Osteocyte (in vitro differentiated cells): ENCODE results near the gene SEMA3A. TPM values are rescaled to one million over a fixed set of nuclear protein-coding genes. Genes with fewer than 3 reads are reported as not detected.
A peak's percentile ranks its signal among the peaks of the same experiment; 100 is the strongest.

Source experiments
- DNase-seq: peaks from one replicate; pipeline ENCODE4 v3.0.0; 2021; ENCODE audit warnings: mixed read lengths; ENCODE audit not compliant: unreplicated experiment; ENCODE audit errors: extremely low spot score
- H3K27ac Mint-ChIP-seq: one replicate; pipeline ENCODE4 v1.8.0; 2021; ENCODE audit warnings: mild to moderate bottlenecking, mixed read lengths; ENCODE audit not compliant: unreplicated experiment
- H3K27me3 Mint-ChIP-seq: one replicate; pipeline ENCODE4 v1.8.0; 2021; ENCODE audit warnings: mixed read lengths; ENCODE audit not compliant: unreplicated experiment
- H3K36me3 Mint-ChIP-seq: one replicate; pipeline ENCODE4 v1.8.0; 2021; ENCODE audit warnings: mixed read lengths; ENCODE audit not compliant: unreplicated experiment
- H3K4me1 Mint-ChIP-seq: one replicate; pipeline ENCODE4 v1.8.0; 2021; ENCODE audit warnings: mixed read lengths; ENCODE audit not compliant: unreplicated experiment
- H3K4me3 Mint-ChIP-seq: one replicate; pipeline ENCODE4 v1.8.0; 2021; ENCODE audit warnings: mild to moderate bottlenecking, moderate library complexity, mixed read lengths; ENCODE audit not compliant: unreplicated experiment
- H3K9me3 Mint-ChIP-seq: one replicate; pipeline ENCODE4 v1.8.0; 2021; ENCODE audit warnings: mixed read lengths; ENCODE audit not compliant: unreplicated experiment
- CTCF ChIP-seq: fragments of 200-600 bp; sonication (generic); IDR thresholded peaks from 2 replicates; pipeline ENCODE4 v1.5.0; 2021; ENCODE audit warnings: antibody characterized with exemption, mild to moderate bottlenecking, moderate library complexity
- total RNA-seq: library from RNA; stranded (reverse); gene quantifications from 2 replicates; pipeline ENCODE4 v1.2.1, GENCODE V29; 2021

Gene SEMA3A
- total RNA-seq, 1 donor from 2014 or later: 2.4 TPM

GRCh38 chr7:84200859-84201258, 6.3 kb upstream of the SEMA3A start:
- Mint-ChIP-seq H3K27ac (no peak overlapping the region), H3K36me3 (no peaks in the 10 kb centered on the region), H3K4me1 (peaks cover 11% of the 10 kb centered on the region), H3K4me3 (no peak overlapping the region), H3K9me3 (no peaks in the 10 kb centered on the region), H3K27me3 (no peaks in the 10 kb centered on the region)
- DNase-seq: no peak
- no peak for TF ChIP-seq CTCF

GRCh38 chr7:84199216-84199615, 4.6 kb upstream of the SEMA3A start:
- Mint-ChIP-seq H3K4me1 (peaks cover 25% of the 10 kb centered on the region), H3K36me3 (no peaks in the 10 kb centered on the region), H3K4me3 (no peak overlapping the region), H3K27ac (no peak overlapping the region), H3K27me3 (peaks cover 2% of the 10 kb centered on the region), H3K9me3 (no peaks in the 10 kb centered on the region)
- no peak for DNase-seq
- TF ChIP-seq CTCF: no peak

GRCh38 chr7:84196084-84196503, 1.5 kb upstream of the SEMA3A start:
- no peaks in the 10 kb centered on the region for H3K9me3 Mint-ChIP-seq
- peaks cover 26% of the 10 kb centered on the region for H3K4me1 Mint-ChIP-seq
- no peaks in the 10 kb centered on the region for H3K36me3 Mint-ChIP-seq
- H3K27me3 Mint-ChIP-seq: peaks cover 2% of the 10 kb centered on the region
- TF ChIP-seq CTCF: no peak
- peak overlapping the region; percentile 42 for H3K27ac Mint-ChIP-seq
- no peak for DNase-seq
- peak overlapping the region; percentile 95 for H3K4me3 Mint-ChIP-seq

DNA sequence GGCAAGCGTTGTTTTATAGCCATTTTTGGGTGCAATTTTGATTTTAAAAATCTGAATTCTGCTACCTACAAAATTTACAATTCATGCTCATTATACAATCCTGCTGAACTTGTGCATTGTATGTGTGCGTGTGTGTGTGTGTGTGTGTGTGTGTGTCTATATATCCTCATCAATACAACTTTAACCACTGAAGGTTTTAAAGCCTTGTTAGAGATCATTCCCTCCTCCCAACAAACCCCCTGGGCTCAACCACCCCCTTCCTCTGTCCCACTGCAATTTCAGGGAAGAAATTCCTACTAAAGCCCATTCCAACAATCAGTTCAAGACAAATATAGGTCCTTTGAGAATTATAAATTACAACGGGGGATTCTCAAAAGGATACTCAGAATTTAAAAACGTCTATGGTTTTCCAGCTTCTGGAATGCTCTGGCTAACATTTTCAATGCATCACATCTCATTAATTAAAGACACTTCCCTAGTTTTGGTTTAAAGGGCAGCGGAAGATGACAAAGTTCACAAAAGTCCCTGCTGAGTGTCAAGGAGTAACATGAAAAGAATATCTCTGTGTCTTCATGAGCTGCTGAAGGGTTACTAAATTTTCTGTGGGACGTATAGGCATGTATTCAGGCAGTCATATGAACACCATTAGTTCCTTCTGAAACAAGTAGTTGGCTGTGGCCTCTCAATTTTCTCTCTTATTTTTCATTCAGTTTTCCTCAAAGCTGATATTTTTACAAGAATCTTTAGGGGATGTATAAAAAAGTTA, 889 bp upstream of the SEMA3A start:
- TF ChIP-seq CTCF: no peak
- Mint-ChIP-seq H3K36me3 (no peaks in the 10 kb centered on the region), H3K4me3 (peak overlapping the region; percentile 95), H3K27me3 (peaks cover 2% of the 10 kb centered on the region), H3K4me1 (peaks cover 21% of the 10 kb centered on the region), H3K9me3 (no peaks in the 10 kb centered on the region), H3K27ac (no peak overlapping the region)
- DNase-seq: no peak

DNA sequence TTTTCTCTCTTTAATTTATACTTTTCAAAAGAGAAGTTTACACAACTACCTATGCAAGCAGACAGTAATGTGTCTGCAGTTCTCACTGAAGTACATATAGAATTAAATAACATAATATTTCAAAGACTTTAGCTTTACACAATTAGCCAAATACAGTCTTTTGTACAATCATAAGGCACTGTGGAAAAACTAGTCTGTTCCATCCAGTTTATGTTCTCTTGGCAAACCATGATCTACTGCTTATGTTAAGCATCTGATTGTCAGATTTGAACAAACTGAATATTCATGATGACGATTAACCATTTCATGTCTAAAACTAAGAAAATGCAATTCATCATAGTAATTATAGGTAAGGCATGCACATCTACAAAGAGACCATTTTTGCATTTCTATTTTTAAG, 842 bp downstream of the SEMA3A start:
- peak overlapping the region; percentile 95 for H3K4me3 Mint-ChIP-seq
- H3K27me3 Mint-ChIP-seq: peaks cover 2% of the 10 kb centered on the region
- no peaks in the 10 kb centered on the region for H3K9me3 Mint-ChIP-seq
- no peak for DNase-seq
- peaks cover 21% of the 10 kb centered on the region for H3K4me1 Mint-ChIP-seq
- H3K36me3 Mint-ChIP-seq: no peaks in the 10 kb centered on the region
- no peak for TF ChIP-seq CTCF
- H3K27ac Mint-ChIP-seq: no peak overlapping the region
